Testis (tissue), 3 donors: ENCODE data around the gene SLC25A1. TPM values are rescaled to one million over a fixed set of nuclear protein-coding genes. Genes with fewer than 3 reads are reported as not detected.

Experiments used
- DNase-seq: peaks from one replicate; pipeline ENCODE4 v3.0.0-alpha.2; 2019
- H3K27ac ChIP-seq, 2 donors: fragments of 200-600 bp; sonication (generic); one replicate each; pipeline ENCODE4 v1.5.1; 2019
- H3K27me3 ChIP-seq: fragments of 200-600 bp; sonication (generic); one replicate; pipeline ENCODE4 v1.5.1; 2019
- H3K36me3 ChIP-seq: fragments of 200-600 bp; sonication (generic); one replicate; pipeline ENCODE4 v1.5.1; 2017; ENCODE audit warnings: low read depth; ENCODE audit errors: missing control alignments
- H3K4me1 ChIP-seq: fragments of 200-600 bp; sonication (generic); one replicate; pipeline ENCODE4 v1.5.1; 2019
- H3K4me3 ChIP-seq, 2 donors: fragments of 200-600 bp; sonication (generic); one replicate each; pipeline ENCODE4 v1.5.1; 2017 to 2019
- H3K9me3 ChIP-seq: fragments of 200-600 bp; sonication (generic); one replicate; pipeline ENCODE4 v1.5.1; 2017
- POLR2A ChIP-seq: fragments of 450-650 bp; IDR thresholded peaks from one replicate; pipeline ENCODE4 v1.6.1; 2017; ENCODE audit warnings: antibody characterized with exemption, mild to moderate bottlenecking, moderate library complexity
- WGBS, 2 donors: methylation state at CpG; one replicate each; pipeline ENCODE4 v1.1.5; 2018; 5-methylcytosine and 5-hydroxymethylcytosine counted together
- intact Hi-C: fragments of 100-400 bp; cut with DNase I; formaldehyde crosslinking; loops from one replicate; pipeline ENCODE4 v1.15.1; 2023; ENCODE audit warnings: low total_unique reads
- polyA plus RNA-seq: library from polyadenylated mRNA; stranded (reverse); fragments of 350-450 nt; fragmentation: Illumina TruSeq; extraction: RNeasy Lipid Tissue Mini Kit (QIAGEN cat#74804); gene quantifications from one replicate; pipeline ENCODE4 v1.2.3, GENCODE V29; 2014; ENCODE audit warnings: low read depth, low replicate concordance; ENCODE audit not compliant: insufficient read depth
- total RNA-seq, 2 donors: library from RNA; depleted of rRNA; stranded (reverse); fragments of >200 nt; gene quantifications; one replicate each; pipeline ENCODE4 v1.2.3, GENCODE V29; 2016
- TF ChIP-seq, protein P1 (sequence below), 3 experiments: fragments of 450-650 bp in 2 of 3; fragments of 200-600 bp in 1 of 3; sonication (generic) in 1 of 3; IDR thresholded peaks; one replicate each; pipeline ENCODE4 v1.5.1; 2016 to 2019; ENCODE audit warnings: antibody characterized with exemption in 3 of 3, mild to moderate bottlenecking in 2 of 3, moderate library complexity in 1 of 3

SLC25A1 gene
- total and polyA plus RNA-seq, 3 donors from 2014 or later = 56.0 to 64.9 (median 61.7) TPM

DNA sequence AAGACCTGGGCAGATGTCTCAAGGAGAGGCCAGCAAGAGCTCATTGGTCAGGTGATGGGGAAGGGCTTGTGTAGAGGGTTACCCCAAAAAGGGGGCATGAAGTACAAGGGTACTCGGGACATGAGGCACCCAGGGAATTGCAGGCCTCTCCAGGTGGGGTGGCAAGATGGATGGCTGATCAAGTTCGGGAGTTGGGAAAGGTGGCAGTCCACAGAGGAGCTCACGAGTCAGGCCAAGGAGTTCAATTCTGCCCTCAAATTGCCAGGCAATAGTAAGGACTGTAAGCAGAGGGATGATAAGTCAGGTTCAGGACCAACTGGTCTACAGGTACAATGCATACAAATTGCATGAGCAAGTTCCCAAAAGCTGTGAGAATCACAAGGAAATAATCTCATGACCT, 42.3 kb upstream of the SLC25A1 start:
- no peak overlapping the region for H3K27ac ChIP-seq
- 73 to 93% methylated on average over 3 of the region's 3 CpGs for WGBS, 2 donors
- TF ChIP-seq, protein P1, sequence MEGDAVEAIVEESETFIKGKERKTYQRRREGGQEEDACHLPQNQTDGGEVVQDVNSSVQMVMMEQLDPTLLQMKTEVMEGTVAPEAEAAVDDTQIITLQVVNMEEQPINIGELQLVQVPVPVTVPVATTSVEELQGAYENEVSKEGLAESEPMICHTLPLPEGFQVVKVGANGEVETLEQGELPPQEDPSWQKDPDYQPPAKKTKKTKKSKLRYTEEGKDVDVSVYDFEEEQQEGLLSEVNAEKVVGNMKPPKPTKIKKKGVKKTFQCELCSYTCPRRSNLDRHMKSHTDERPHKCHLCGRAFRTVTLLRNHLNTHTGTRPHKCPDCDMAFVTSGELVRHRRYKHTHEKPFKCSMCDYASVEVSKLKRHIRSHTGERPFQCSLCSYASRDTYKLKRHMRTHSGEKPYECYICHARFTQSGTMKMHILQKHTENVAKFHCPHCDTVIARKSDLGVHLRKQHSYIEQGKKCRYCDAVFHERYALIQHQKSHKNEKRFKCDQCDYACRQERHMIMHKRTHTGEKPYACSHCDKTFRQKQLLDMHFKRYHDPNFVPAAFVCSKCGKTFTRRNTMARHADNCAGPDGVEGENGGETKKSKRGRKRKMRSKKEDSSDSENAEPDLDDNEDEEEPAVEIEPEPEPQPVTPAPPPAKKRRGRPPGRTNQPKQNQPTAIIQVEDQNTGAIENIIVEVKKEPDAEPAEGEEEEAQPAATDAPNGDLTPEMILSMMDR (IDR thresholded peaks at IDR 0.05) = no peak
- no peak for TF ChIP-seq POLR2A
- no peaks in the 10 kb centered on the region for H3K36me3 ChIP-seq
- H3K4me1 ChIP-seq = peaks cover 10% of the 10 kb centered on the region
- no peaks in the 10 kb centered on the region for H3K27me3 ChIP-seq
- H3K9me3 ChIP-seq = no peaks in the 10 kb centered on the region
- intact Hi-C loops = no loop called here
- peak; percentile 9 for DNase-seq
- H3K4me3 ChIP-seq = no peak overlapping the region

DNA sequence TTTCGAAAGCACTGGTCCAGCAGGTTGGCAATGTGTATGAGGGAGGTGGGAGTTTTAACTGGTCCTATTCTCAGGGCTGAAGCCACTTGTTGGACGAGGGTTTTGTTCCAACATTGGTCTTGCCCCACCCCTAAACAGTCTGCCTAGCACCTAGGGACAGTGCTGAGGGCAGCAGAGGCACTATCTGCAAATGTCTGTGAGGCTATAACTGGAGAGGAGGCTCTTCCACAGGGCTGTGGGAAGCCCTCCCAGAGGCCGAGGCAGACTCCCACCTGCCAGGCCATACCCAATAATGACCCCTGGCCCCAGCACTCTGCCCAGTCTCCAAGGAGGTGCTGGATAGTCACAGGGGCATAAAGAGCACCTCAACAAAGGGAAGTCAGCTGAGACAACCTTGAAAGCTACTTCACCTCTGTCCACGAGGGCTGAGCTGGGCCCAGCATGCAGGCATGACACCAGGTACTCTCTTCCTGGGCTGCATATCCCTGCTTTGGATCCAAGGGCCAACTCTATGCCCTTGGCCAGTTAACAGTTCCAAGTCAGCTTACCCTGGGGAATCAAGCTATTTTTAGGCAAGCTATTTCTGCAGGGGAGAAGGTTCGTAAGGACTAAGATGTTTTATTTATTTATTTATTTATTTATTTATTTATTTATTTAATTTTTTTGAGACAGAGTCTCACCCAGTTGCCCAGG, 40.2 kb upstream of the SLC25A1 start:
- no peaks in the 10 kb centered on the region for H3K27me3 ChIP-seq
- H3K9me3 ChIP-seq = no peaks in the 10 kb centered on the region
- intact Hi-C loops = no loop called here
- peaks cover 10% of the 10 kb centered on the region for H3K4me1 ChIP-seq
- TF ChIP-seq, protein P1 (IDR thresholded peaks at IDR 0.05) = no peak
- TF ChIP-seq POLR2A = no peak
- H3K27ac ChIP-seq = no peak overlapping the region
- H3K36me3 ChIP-seq = no peaks in the 10 kb centered on the region
- no peak for DNase-seq
- 67 to 72% methylated on average over 4 to 5 of the region's 5 CpGs for WGBS, 2 donors
- no peak overlapping the region for H3K4me3 ChIP-seq

DNA sequence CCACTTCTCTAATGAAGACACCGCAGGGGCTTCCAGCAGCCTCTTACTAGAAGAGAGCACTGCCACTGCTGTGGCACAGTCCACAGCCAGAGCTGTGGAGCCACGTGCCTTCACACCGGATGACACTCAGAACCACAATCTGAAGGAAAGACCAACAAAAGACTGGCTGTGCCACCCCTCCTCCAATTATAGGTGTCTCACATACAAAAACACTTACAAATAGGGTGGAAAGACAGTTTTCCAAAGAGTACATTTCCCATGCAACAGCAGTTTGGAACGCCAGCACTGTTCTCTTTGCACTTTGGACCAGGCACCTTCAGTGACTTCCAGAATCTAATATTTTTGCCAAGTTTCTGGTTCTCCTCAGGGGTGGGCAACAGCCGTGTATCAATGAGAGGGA, 38.0 kb upstream of the SLC25A1 start:
- WGBS, 2 donors = 83 to 89% methylated on average over 3 to 5 of the region's 5 CpGs
- Histone ChIP-seq H3K27ac (no peak overlapping the region), H3K4me1 (peaks cover 10% of the 10 kb centered on the region), H3K4me3 (no peak overlapping the region), H3K9me3 (no peaks in the 10 kb centered on the region), H3K36me3 (no peaks in the 10 kb centered on the region), H3K27me3 (no peaks in the 10 kb centered on the region)
- no peak for TF ChIP-seq POLR2A
- TF ChIP-seq, protein P1 (IDR thresholded peaks at IDR 0.05) = no peak
- intact Hi-C loops = no loop called here
- DNase-seq = no peak

DNA sequence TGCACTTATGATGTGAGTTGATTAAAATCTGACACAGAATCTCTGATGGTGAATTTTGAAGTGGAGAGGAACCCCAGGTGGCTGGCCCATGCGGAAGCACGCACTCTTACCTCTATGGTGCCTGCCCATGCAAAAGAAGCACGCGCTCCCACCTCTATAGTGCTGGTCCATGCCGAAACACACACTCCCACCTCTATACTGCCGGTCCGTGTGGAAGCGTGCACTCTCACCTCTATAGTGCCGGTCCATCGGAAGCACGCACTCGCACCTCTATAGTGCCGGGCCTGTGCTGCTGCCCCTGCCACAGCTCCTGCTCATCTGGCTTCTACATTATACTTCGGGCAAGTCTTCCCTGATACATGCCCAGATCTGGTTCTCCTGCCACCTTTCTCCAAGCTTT, 36.8 kb upstream of the SLC25A1 start:
- WGBS, 2 donors = 91 to 98% methylated on average over 14 of the region's 14 CpGs
- Histone ChIP-seq H3K4me3 (no peak overlapping the region), H3K27ac (no peak overlapping the region), H3K36me3 (no peaks in the 10 kb centered on the region), H3K27me3 (no peaks in the 10 kb centered on the region), H3K9me3 (no peaks in the 10 kb centered on the region), H3K4me1 (peaks cover 10% of the 10 kb centered on the region)
- intact Hi-C loops = no loop called here
- no peak for TF ChIP-seq POLR2A
- TF ChIP-seq, protein P1 (IDR thresholded peaks at IDR 0.05) = no peak
- DNase-seq = no peak

DNA sequence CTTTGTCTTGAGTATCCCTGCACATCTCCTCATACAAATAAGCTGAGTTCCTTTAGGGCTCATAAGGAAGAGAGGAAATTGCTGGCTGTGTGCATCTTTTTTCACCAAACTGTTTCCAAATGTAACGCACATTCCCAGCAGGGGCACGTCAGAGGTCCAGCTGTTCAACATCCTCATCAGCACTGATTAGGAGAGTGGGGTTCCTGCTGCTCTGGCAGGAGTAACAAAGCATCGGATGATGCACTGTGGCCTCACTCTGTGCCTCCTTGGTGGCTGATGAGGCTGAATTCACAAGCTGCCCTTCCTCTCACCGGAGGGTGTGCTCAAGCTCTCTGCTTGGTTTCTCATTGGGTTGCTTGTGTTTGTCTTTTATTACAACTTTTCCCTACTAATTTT, 35.5 kb upstream of the SLC25A1 start:
- Histone ChIP-seq H3K27me3 (no peaks in the 10 kb centered on the region), H3K4me1 (peaks cover 10% of the 10 kb centered on the region), H3K4me3 (no peak overlapping the region), H3K36me3 (no peaks in the 10 kb centered on the region), H3K27ac (no peak overlapping the region), H3K9me3 (no peaks in the 10 kb centered on the region)
- TF ChIP-seq, protein P1 (IDR thresholded peaks at IDR 0.05) = no peak
- no peak for TF ChIP-seq POLR2A
- WGBS, 2 donors = 57 to 75% methylated on average over 4 of the region's 4 CpGs
- intact Hi-C loops = no loop called here
- no peak for DNase-seq
